Lung (tissue), 12 donors: Measurements from ENCODE around the gene ZBP1. TPM values are rescaled to one million over a fixed set of nuclear protein-coding genes. Genes with fewer than 3 reads are reported as not detected.

Experiments used
- ATAC-seq: fragments of 200-7000 bp; cut with Tn5 transposase; one replicate; pipeline ENCODE4 v1.9.1; 2020; ENCODE audit warnings: moderate number of reproducible peaks; ENCODE audit not compliant: insufficient read depth, low FRiP score
- DNase-seq, 3 donors: peaks; one replicate each; pipeline ENCODE4 v3.0.0-alpha.2; 2013 to 2017
- H3K27ac ChIP-seq, 2 donors: one replicate each; pipeline ENCODE4 v1.5.1; 2013; ENCODE audit warnings: mild to moderate bottlenecking in 2 of 2, moderate library complexity in 2 of 2, control low read depth in 1 of 2, inconsistent platforms in 1 of 2, low read depth in 1 of 2, low read length in 1 of 2
- H3K27me3 ChIP-seq, 3 donors: one replicate each; pipeline ENCODE4 v1.5.1; 2013; ENCODE audit warnings: low read length in 2 of 3; ENCODE audit not compliant: control insufficient read depth in 3 of 3, insufficient read depth in 3 of 3
- H3K36me3 ChIP-seq, 4 donors: one replicate each; pipeline ENCODE4 v1.5.1; 2013; ENCODE audit warnings: low read length in 4 of 4, mild to moderate bottlenecking in 1 of 4, moderate library complexity in 1 of 4; ENCODE audit not compliant: control insufficient read depth in 4 of 4, insufficient read depth in 4 of 4
- H3K4me1 ChIP-seq, 5 donors: one replicate each; pipeline ENCODE4 v1.5.1; 2013; ENCODE audit warnings: low read length in 5 of 5, mild to moderate bottlenecking in 2 of 5, moderate library complexity in 1 of 5; ENCODE audit not compliant: control insufficient read depth in 5 of 5, insufficient read depth in 5 of 5
- H3K4me3 ChIP-seq: one replicate; pipeline ENCODE4 v1.5.1; 2013; ENCODE audit warnings: mild to moderate bottlenecking, control low read depth, moderate library complexity
- H3K9ac ChIP-seq, 2 donors: one replicate each; pipeline ENCODE4 v1.5.1; 2013; ENCODE audit warnings: low read length in 2 of 2, control low read depth in 1 of 2; ENCODE audit not compliant: insufficient read depth in 1 of 2
- H3K9me3 ChIP-seq, 4 donors: one replicate each; pipeline ENCODE4 v1.5.1; 2013; ENCODE audit warnings: low read length in 3 of 4, mild to moderate bottlenecking in 1 of 4, moderate library complexity in 1 of 4; ENCODE audit not compliant: control insufficient read depth in 4 of 4, insufficient read depth in 3 of 4
- WGBS, 2 donors: extraction: QIAGEN DNeasy Blood & Tissue Kit; methylation state at CpG; one replicate each; pipeline ENCODE4 v1.1.7; 2013; 5-methylcytosine and 5-hydroxymethylcytosine counted together
- polyA plus RNA-seq, 2 donors: library from polyadenylated mRNA; stranded (reverse); fragments of 200-250 nt; gene quantifications; one replicate each; pipeline ENCODE4 v1.2.1, GENCODE V29; 2013
- total RNA-seq, 2 donors: library from RNA; depleted of rRNA in 1 of 2; stranded (reverse); fragments of >200 nt in 1 of 2; gene quantifications; one replicate each; pipeline ENCODE4 v1.2.1, GENCODE V29; 2014 to 2021
- TF ChIP-seq, protein P1 (sequence below): IDR thresholded peaks from 2 replicates; pipeline ENCODE4 v1.5.1; 2012; ENCODE audit warnings: mild to moderate bottlenecking; ENCODE audit errors: control extremely low read depth, extremely low read depth
- donor health status: control.
- donor health status: control.
- donor health status: Bipolar disorder and iron deficiency.
- donor health status: healthy.
- donor health status: DM: yes; HTN: yes; CAD: no.

ZBP1 gene
- total and polyA plus RNA-seq, 4 donors = 1.3 to 5.3 (median 2.5) TPM

DNA sequence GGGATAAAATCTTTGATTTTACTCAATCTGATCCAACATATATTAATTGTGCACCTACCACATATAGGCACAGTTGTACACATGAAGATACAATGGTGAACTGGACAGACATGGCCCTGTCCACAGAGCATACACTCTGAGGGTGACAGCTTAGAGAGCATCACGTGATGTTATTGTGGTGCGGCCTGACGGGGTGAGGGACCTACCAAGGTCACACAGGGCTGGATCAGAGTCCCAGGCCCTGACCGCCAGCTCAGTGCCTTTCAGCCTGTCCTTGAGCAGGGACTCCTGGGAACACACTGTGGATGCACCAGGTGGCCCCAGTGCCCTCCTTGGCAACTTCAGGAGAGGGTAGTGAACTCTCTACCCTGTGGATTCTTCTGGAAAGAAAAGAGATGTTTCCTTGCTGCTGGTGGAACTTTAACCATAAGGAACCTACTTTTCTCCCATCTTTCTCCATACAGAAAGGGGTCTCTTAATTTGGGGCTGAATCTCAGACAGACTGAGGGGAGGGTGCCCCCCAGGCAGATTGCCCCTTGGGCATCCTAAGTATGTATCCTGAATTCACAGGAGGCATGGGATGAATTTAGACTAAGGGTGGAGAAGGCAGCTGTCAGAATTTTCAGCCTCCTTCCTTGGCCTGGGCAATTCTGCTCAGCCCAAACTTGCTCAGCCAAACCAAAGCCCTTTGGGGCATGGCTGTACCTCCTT is 32.8 kb downstream of the ZBP1 start:
- Histone ChIP-seq H3K36me3 (no peaks in the 10 kb centered on the region), H3K27ac (no peak overlapping the region), H3K4me3 (no peak overlapping the region), H3K27me3 (no peaks in the 10 kb centered on the region), H3K4me1 (peaks cover 0 to 13% (median 7%) of the 10 kb centered on the region in 5 donors), H3K9ac (no peak overlapping the region), H3K9me3 (peaks cover 0 to 13% (median 3%) of the 10 kb centered on the region in 4 donors)
- TF ChIP-seq, protein P1, sequence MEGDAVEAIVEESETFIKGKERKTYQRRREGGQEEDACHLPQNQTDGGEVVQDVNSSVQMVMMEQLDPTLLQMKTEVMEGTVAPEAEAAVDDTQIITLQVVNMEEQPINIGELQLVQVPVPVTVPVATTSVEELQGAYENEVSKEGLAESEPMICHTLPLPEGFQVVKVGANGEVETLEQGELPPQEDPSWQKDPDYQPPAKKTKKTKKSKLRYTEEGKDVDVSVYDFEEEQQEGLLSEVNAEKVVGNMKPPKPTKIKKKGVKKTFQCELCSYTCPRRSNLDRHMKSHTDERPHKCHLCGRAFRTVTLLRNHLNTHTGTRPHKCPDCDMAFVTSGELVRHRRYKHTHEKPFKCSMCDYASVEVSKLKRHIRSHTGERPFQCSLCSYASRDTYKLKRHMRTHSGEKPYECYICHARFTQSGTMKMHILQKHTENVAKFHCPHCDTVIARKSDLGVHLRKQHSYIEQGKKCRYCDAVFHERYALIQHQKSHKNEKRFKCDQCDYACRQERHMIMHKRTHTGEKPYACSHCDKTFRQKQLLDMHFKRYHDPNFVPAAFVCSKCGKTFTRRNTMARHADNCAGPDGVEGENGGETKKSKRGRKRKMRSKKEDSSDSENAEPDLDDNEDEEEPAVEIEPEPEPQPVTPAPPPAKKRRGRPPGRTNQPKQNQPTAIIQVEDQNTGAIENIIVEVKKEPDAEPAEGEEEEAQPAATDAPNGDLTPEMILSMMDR = no peak
- ATAC-seq (no peak), DNase-seq (no peak)
- WGBS, 2 donors = 92 to 99% methylated on average over 4 of the region's 4 CpGs

DNA sequence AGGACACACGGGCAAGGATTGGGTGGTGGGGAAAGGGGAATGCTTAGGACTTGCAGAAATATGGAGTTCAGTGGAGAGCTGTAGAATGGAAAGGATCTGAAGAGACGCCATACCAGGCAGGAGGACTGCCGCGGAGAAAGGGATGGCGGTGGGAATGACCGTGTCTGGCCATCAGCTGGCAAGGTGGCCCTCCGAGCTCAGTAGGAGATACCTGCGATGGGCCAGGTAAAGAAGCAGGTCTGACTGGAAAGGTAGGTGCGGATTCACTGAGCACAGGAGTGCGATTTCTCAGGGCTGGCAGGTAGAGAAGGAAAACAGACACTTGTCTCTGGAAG is 33.3 kb downstream of the ZBP1 start:
- Histone ChIP-seq H3K4me3 (no peak overlapping the region), H3K9me3 (peaks cover 0 to 13% (median 3%) of the 10 kb centered on the region in 4 donors), H3K9ac (no peak overlapping the region), H3K27ac (no peak overlapping the region), H3K27me3 (no peaks in the 10 kb centered on the region), H3K36me3 (no peaks in the 10 kb centered on the region), H3K4me1 (peaks cover 0 to 13% (median 10%) of the 10 kb centered on the region in 5 donors)
- DNase-seq = no peak
- TF ChIP-seq, protein P1 = no peak
- no peak for ATAC-seq
- WGBS, 2 donors = 84 to 86% methylated on average over 10 of the region's 10 CpGs

DNA sequence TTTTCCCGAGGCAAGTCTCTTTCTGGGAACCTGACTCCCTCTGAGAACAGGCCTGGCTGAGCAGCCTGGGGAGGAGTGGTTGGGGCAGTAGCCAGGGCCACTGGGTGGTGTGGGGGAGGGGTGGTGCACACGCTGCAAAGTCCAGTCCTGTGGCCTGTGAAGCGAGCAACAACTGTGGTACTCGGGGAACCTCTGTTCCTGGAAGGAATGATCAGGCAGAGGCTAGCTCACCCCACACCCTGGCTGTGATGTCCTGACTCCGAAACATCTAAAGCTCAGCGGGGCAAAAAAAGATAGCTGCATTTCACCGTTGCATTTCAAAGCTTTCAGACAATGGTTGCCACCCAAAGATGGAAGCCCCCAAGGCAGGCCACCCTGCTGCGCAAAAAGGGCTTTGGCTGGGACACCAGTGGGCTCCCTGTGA is 33.8 kb downstream of the ZBP1 start:
- ATAC-seq (no peak), DNase-seq (peak in 2 of 3 donors; percentile 27 to 41)
- no peaks in the 10 kb centered on the region for H3K36me3 ChIP-seq
- H3K4me3 ChIP-seq = no peak overlapping the region
- WGBS, 2 donors = 66 to 75% methylated on average over 8 of the region's 8 CpGs
- no peak overlapping the region for H3K9ac ChIP-seq
- TF ChIP-seq, protein P1 = no peak
- H3K4me1 ChIP-seq = peaks cover 0 to 14% (median 11%) of the 10 kb centered on the region in 5 donors
- H3K27me3 ChIP-seq = no peaks in the 10 kb centered on the region
- peaks cover 0 to 13% (median 3%) of the 10 kb centered on the region in 4 donors for H3K9me3 ChIP-seq
- no peak overlapping the region for H3K27ac ChIP-seq
